Fibroblast of lung (primary cell): ENCODE measurements around the gene RNF180. TPM values are rescaled to one million over a fixed set of nuclear protein-coding genes. Genes with fewer than 3 reads are reported as not detected.

ENCODE experiments used
- DNase-seq, 2 donors: peaks; one replicate each; pipeline versions ENCODE4 v3.0.0 to v3.0.0-alpha.2; 2010; ENCODE audit warnings: low read depth in 2 of 2
- H2AFZ ChIP-seq: 2 replicates; pipeline ENCODE4 v1.5.1; 2012; ENCODE audit warnings: low read length, control low read depth, inconsistent platforms
- H3K27ac ChIP-seq: 2 replicates; pipeline ENCODE4 v1.5.1; 2011; ENCODE audit warnings: low read length, control low read depth; ENCODE audit not compliant: insufficient read depth
- H3K27me3 ChIP-seq: 2 replicates; pipeline ENCODE4 v1.5.1; 2011; ENCODE audit warnings: mild to moderate bottlenecking, low read length; ENCODE audit not compliant: control insufficient read depth, insufficient read depth
- H3K36me3 ChIP-seq: 2 replicates; pipeline ENCODE4 v1.5.1; 2011; ENCODE audit warnings: low read length; ENCODE audit not compliant: control insufficient read depth, insufficient read depth
- H3K4me1 ChIP-seq: 2 replicates; pipeline ENCODE4 v1.5.1; 2011; ENCODE audit warnings: low read length; ENCODE audit not compliant: control insufficient read depth, insufficient read depth; ENCODE audit errors: extremely low read depth
- H3K4me2 ChIP-seq: 2 replicates; pipeline ENCODE4 v1.5.1; 2011; ENCODE audit warnings: low read length, control low read depth; ENCODE audit not compliant: insufficient read depth; ENCODE audit errors: extremely low read depth
- H3K4me3 ChIP-seq, 4 experiments: fragments of 200-600 bp in 1 of 4; sonication (generic) in 1 of 4; replicated peaks in 1 of 4; 2 replicates each; pipeline ENCODE4 v1.5.1; 2011 to 2016; ENCODE audit warnings: low read length in 4 of 4, low read depth in 3 of 4, mild to moderate bottlenecking in 3 of 4, control low read depth in 2 of 4, inconsistent platforms in 1 of 4, mixed read lengths in 1 of 4; ENCODE audit not compliant: insufficient read depth in 1 of 4; ENCODE audit errors: control extremely low read depth in 1 of 4
- H3K79me2 ChIP-seq: 2 replicates; pipeline ENCODE4 v1.5.1; 2012; ENCODE audit warnings: mild to moderate bottlenecking, low read length, inconsistent platforms; ENCODE audit not compliant: control insufficient read depth, insufficient read depth
- H3K9ac ChIP-seq: 2 replicates; pipeline ENCODE4 v1.5.1; 2011; ENCODE audit warnings: mild to moderate bottlenecking, low read length, control low read depth; ENCODE audit not compliant: insufficient read depth
- H3K9me3 ChIP-seq: 2 replicates; pipeline ENCODE4 v1.5.1; 2012; ENCODE audit warnings: low read depth, low read length; ENCODE audit not compliant: control insufficient read depth, insufficient read depth
- H4K20me1 ChIP-seq: 2 replicates; pipeline ENCODE4 v1.5.1; 2011; ENCODE audit warnings: low read length; ENCODE audit not compliant: control insufficient read depth, insufficient read depth; ENCODE audit errors: extremely low read depth
- EZH2 ChIP-seq: IDR thresholded peaks from 2 replicates; pipeline ENCODE4 v1.5.1; 2012; ENCODE audit warnings: low read length, control low read depth, mild to moderate bottlenecking; ENCODE audit errors: missing control alignments
- polyA plus RNA-seq, 2 donors: library from polyadenylated mRNA; depleted of rRNA in 1 of 2; stranded (reverse) in 1 of 2; unstranded in 1 of 2; fragments of >200 nt; gene quantifications; 2 replicates each; pipeline ENCODE4 v1.2.1, GENCODE V29; 2011 to 2012; ENCODE audit warnings: missing spikeins in 1 of 2
- total RNA-seq: library from RNA; depleted of rRNA; stranded (reverse); fragments of >200 nt; gene quantifications from 2 replicates; pipeline ENCODE4 v1.2.1, GENCODE V29; 2014
- TF ChIP-seq, protein P1 (sequence below), 2 donors: IDR thresholded peaks in 1 of 2; conservative IDR thresholded peaks in 1 of 2; 1 replicate in 1 of 2; 2 replicates in 1 of 2; pipeline ENCODE4 v1.5.1; 2011 to 2012; ENCODE audit warnings: low read length in 2 of 2, control low read depth in 1 of 2, inconsistent platforms in 1 of 2, low read depth in 1 of 2, mild to moderate bottlenecking in 1 of 2

RNF180 gene
- total and polyA plus RNA-seq, 2 donors (not counting 1 experiment from before 2014, with no cell fraction given): 2.3 to 2.6 TPM

DNA sequence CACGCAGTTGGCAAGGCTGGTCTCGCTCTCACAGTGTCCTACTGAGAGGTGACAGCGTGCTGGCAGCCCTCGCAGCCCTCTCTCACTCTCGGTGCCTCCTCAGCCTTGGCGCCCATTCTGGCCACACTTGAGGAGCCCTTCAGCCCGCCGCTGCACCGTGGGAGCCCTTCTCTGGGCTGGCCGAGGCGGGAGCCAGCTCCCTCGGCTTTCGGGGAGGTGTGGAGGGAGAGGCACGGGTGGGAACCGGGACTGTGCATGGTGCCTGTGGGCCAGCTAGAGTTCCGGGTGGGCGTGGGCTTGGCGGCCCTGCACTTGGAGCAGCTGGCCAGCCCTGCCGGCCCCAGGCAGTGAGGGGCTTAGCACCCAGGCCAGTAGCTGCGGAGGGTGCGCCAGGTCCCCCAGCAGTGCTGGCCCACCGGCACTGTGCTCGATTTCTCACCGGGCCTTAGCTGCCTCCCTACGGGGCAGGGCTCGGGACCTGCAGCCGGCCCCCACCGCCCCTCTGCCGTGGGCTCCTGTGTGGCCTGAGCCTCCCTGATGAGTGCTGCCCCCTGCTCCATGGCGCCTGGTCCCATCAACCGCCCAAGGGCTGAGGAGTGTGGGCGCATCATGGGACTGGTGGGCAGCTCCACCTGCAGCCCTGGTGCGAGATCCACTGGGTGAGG is 15.7 kb upstream of the RNF180 start:
- H3K4me1 ChIP-seq: no peaks in the 10 kb centered on the region
- TF ChIP-seq, protein P1, sequence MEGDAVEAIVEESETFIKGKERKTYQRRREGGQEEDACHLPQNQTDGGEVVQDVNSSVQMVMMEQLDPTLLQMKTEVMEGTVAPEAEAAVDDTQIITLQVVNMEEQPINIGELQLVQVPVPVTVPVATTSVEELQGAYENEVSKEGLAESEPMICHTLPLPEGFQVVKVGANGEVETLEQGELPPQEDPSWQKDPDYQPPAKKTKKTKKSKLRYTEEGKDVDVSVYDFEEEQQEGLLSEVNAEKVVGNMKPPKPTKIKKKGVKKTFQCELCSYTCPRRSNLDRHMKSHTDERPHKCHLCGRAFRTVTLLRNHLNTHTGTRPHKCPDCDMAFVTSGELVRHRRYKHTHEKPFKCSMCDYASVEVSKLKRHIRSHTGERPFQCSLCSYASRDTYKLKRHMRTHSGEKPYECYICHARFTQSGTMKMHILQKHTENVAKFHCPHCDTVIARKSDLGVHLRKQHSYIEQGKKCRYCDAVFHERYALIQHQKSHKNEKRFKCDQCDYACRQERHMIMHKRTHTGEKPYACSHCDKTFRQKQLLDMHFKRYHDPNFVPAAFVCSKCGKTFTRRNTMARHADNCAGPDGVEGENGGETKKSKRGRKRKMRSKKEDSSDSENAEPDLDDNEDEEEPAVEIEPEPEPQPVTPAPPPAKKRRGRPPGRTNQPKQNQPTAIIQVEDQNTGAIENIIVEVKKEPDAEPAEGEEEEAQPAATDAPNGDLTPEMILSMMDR (conservative IDR thresholded peaks at IDR 0.05 in 1 of 2, IDR thresholded peaks at IDR 0.05 in 1 of 2; ENCODE audit: low read depth in 1 of 2, low read length in 2 of 2): no peak
- TF ChIP-seq EZH2: no peak
- DNase-seq: no peak

DNA sequence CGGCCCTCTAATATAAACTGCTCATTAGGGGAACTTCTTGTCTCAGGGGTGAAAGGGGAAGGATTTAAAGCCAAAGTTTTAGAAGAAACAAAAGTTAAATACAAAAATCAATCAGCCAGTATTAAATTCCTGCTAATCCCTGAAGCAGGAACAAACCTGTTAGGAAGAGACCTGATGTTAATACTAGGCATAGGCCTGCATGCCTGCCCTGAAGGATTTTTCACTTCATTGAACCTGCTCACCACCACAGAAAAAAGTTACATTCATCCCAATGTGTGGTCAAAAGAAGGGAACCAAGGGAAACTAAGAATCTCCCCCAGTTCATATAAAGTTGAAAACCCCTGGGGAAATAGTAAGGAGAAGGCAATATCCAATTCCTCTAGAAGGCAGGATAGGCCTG is 9.4 kb upstream of the RNF180 start:
- Histone ChIP-seq H3K27ac (no peak overlapping the region), H3K79me2 (no peaks in the 10 kb centered on the region), H4K20me1 (no peaks in the 10 kb centered on the region), H2AFZ (no peak overlapping the region), H3K4me3 (no peak overlapping the region), H3K4me2 (no peak overlapping the region), H3K4me1 (no peaks in the 10 kb centered on the region), H3K9me3 (no peaks in the 10 kb centered on the region), H3K27me3 (peaks cover 2% of the 10 kb centered on the region), H3K36me3 (no peaks in the 10 kb centered on the region), H3K9ac (no peak overlapping the region)
- no peak for DNase-seq
- TF ChIP-seq EZH2: no peak
- TF ChIP-seq, protein P1 (conservative IDR thresholded peaks at IDR 0.05 in 1 of 2, IDR thresholded peaks at IDR 0.05 in 1 of 2; ENCODE audit: low read depth in 1 of 2, low read length in 2 of 2): no peak

More for the DNA sequence above, 15.7 kb upstream of the RNF180 start:
- Histone ChIP-seq H3K4me3 (no peak overlapping the region), H3K4me2 (no peak overlapping the region), H3K9me3 (no peaks in the 10 kb centered on the region), H3K79me2 (no peaks in the 10 kb centered on the region), H3K27me3 (peaks cover 2% of the 10 kb centered on the region), H3K36me3 (no peaks in the 10 kb centered on the region), H3K9ac (no peak overlapping the region), H2AFZ (no peak overlapping the region), H3K27ac (no peak overlapping the region), H4K20me1 (no peaks in the 10 kb centered on the region)

DNA sequence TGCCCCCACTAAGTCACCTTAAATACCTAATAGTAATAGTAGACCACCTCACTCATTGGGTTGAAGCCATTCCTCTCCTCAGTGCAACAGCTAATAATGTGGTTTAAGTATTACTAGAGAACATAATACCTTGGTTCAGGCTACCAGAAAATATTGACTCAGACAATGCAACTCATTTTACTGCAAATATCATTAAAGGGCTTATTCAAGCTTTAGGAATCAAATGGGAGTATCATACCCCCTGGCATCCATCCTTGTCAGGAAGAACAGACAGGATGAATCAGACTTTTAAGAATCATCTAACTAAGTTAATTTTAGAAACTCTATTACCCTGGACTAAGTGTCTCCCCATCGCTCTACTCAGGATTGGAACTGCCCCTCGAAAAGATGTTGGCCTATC is 6.8 kb upstream of the RNF180 start:
- Histone ChIP-seq H3K27me3 (no peaks in the 10 kb centered on the region), H3K79me2 (no peaks in the 10 kb centered on the region), H3K4me2 (no peak overlapping the region), H3K4me3 (no peak overlapping the region), H3K4me1 (no peaks in the 10 kb centered on the region), H3K27ac (no peak overlapping the region), H3K9ac (no peak overlapping the region), H2AFZ (no peak overlapping the region), H3K36me3 (no peaks in the 10 kb centered on the region), H3K9me3 (no peaks in the 10 kb centered on the region), H4K20me1 (no peaks in the 10 kb centered on the region)
- no peak for TF ChIP-seq EZH2
- TF ChIP-seq, protein P1 (conservative IDR thresholded peaks at IDR 0.05 in 1 of 2, IDR thresholded peaks at IDR 0.05 in 1 of 2; ENCODE audit: low read depth in 1 of 2, low read length in 2 of 2): no peak
- peak in 1 of 2 donors; percentile 0 for DNase-seq
